ENCODE results near the gene MACROH2A2.
"Not testable (repeated sequence)": the region's sequence is repeated elsewhere in the genome, so short reads cannot be mapped to it uniquely, and the experiment has no call there.

MACROH2A2 gene

DNA sequence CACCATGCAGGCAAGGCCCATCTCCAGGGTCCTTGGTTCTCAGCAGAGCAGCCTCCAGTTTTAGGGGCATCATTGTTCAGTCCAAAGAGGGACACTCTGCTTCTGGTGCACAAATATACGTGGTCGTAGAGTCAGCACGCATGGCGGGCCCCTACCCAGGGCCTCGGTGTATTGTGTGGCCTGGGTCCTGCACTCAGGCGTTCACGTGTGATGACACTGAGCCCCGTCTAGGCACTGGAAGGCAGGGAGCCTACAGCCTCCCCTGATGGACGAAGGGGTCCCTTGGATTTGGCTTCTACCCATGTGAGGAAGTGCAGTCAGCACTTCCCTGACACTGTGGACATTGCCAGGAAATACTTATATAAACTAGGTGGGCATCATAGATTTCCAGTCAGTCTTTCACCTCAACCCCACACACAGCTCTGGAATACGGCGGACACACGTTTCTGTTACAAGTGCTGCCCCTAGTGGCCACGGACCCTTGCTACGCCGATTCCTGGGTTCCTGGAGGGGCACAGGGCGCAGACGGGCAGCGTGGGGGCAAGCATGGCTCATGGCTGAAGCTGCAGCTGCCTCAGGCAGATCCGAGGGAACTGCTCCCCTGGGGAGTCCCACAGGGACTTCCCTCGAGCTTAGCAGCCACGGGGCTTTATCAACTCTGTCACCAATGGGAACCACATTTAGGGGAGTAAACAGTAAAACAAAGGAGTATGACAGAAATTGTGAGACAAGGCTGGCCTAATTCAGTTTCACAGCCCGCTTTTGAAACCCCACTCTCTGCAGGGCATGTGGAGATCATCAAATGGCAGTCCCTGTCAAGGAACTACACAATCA is 54.5 kb downstream of the MACROH2A2 start:
- DNase-seq, result peak; percentile 11

DNA sequence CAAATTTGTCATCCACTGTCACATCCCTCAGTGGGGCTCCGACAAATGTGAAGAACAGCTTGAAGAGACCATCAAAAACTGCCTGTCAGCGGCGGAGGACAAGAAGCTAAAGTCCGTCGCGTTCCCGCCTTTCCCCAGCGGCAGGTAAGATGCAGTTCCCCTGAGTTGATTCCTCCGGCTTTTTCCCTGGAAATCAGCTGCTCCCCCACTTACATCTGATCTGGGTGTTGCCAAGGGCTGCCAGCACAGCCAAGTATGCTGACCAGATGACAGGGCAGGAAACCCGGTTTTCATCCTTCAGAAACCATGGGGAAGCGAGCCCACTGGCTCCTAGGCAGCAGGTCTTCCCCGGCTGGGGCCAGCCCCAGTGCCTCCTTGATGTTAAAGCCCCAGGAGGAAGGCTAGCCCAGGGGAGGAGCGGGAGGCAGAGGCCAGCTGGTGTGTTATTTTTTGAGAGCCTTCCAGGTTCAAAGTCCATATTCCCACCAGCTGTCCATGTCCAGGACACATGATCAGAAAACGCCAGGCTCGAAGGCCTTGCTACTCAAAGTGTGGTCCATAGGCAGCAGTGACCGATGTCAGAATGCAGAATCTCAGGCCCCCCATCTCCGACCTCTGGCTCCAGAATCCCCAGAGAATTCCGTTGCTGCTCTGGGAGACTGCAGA is 56.6 kb downstream of the MACROH2A2 start:
- no peak for DNase-seq

DNA sequence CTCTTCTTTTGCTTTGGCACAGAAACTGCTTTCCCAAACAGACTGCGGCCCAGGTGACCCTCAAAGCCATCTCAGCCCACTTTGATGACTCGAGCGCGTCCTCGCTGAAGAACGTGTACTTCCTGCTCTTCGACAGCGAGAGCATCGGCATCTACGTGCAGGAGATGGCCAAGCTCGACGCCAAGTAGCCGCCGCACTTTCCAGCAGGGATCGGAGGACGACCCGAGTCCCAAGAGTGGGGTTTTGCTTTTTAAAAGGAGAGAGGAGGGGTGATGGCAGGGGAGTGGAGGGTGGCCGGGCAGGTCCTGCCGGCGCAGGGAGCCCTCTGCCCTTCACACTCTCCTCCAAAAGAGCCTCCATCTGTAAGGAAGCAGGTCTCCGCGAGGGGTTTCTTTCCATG is 58.9 kb downstream of the MACROH2A2 start:
- DNase-seq, result no peak

- DNase-seq, result no peak
These were observed 59.4 kb downstream of the MACROH2A2 start for GRCh38 chr10:70112071-70112470.

DNA sequence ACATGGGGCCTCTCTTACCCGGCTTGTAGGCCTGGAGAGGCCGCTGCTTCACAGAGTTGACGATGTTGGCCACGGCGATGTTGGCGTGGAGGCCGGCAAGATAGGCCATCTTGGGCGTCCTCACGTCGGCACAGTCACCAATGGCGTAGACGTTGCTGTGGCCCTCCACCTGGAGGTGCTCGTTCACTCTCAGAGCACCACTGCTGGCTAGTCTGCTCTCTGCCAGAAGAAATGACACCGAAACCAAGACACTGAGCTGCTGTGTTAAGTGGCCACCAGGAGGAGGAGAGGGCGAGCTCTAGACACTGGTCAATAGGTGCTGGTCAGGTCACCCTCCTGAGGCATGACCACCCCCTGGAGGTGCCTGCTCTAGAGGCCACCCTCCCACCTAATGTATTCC is 62.3 kb downstream of the MACROH2A2 start:
- DNase-seq, result no peak

DNA sequence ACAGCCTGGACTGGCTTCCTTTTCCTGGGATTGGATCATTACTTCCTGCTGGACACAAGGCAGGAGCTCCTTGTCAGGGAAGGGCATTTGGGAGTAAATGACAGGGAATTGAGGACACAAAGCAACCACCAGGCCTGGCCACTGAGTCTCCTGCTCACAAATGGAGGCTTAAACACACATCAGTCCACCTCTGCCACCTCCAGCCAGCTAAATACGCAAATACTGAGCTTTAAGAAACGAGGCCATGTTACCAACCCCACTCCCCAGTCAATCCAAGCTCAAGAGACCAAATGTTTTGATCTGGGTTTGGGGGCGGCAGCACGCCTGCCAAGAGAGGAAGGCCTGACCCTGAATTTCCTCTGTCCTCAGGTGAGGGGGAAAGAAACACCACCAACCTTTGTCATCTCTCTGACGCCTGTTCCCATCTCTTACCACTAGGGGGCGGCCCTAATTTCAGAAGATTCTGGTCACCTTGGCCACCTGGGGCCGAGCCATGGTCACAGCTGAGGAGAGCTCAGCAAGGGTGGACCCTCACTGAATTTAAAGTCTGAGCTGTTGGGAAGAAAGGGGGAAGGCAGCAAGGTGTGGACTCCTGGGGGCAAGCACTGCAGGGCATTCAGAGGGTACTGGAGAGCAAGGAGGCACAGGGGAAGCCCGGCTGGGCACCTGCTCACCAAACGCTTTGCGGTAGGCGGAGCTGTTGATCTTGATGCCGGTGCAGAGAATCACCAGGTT is 63.5 kb downstream of the MACROH2A2 start:
- peak; percentile 47 for DNase-seq

DNA sequence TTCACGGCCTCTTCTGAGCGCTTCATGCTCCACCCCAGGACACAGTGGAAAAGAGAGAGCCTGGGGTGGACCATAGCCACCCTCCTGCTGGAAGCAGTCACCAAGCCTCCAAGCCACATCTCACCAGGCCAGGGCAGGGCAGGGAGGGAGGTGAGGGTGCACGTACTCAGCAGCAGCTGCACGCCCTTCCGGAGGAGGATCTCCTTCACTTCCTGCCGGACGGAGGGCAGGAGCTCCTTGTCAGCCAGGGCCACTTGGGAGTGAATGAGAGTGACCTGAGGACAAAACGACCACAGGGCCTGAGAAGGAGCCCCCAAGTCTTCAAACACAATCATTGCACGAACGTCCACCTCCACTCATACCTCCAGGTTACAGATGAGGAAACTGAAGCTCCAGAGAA is 65.0 kb downstream of the MACROH2A2 start:
- DNase-seq, result no peak

- DNase-seq, result no peak
These were observed 65.5 kb downstream of the MACROH2A2 start for GRCh38 chr10:70118196-70118595.

- no peak for DNase-seq
These were observed 66.6 kb downstream of the MACROH2A2 start for GRCh38 chr10:70119197-70119596.

GRCh38 chr10:70119623-70120022 is 67.0 kb downstream of the MACROH2A2 start:
- DNase-seq, result no peak

DNA sequence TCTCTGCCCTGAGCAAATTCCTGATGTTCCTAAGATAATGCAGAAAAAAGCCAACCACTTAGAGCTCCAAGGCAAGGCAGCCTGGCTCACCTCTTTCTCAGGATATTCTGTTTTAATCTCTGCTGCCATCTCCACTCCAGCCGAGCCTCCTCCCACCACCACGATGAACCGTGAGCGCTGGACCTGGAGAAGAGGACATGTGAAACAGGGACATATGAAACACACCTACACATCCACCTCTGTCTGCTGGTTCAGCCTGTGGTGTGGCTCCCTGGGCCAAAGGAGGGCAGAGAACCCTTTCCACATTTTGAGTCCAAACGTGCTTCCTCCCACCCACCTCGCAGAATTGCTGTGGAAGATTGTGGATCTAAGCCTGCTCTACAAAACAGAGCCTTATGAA is 67.8 kb downstream of the MACROH2A2 start:
- DNase-seq, result no peak

GRCh38 chr10:70121281-70121949 is 68.8 kb downstream of the MACROH2A2 start:
- DNase-seq, result no peak

- DNase-seq, result no peak
These were observed 70.1 kb downstream of the MACROH2A2 start for GRCh38 chr10:70122742-70123141.

- DNase-seq, result not testable (repeated sequence)
These were observed 70.5 kb downstream of the MACROH2A2 start for GRCh38 chr10:70123166-70123565.

GRCh38 chr10:70123817-70124216 is 71.2 kb downstream of the MACROH2A2 start:
- no peak for DNase-seq

GRCh38 chr10:70124415-70124814 is 71.8 kb downstream of the MACROH2A2 start:
- DNase-seq, result no peak

DNA sequence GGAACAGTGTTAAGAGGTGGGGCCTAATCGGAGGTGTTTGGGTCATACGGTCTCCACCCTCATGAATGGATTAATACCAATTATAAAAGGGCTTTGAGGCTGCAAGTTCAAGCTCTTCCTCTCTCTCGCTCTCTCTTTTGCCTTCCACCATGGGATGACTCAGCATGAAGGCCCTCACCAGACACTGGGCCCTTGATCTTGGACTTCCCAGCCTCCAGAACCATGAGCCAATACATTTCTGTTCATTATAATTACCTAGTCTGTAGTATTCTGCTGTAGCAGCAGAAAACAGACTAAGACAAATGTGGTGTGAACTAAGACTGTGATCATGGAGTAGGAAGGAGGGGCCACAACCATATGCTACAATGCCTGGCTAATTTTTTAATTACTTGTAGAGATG is 72.3 kb downstream of the MACROH2A2 start:
- no peak for DNase-seq

DNA sequence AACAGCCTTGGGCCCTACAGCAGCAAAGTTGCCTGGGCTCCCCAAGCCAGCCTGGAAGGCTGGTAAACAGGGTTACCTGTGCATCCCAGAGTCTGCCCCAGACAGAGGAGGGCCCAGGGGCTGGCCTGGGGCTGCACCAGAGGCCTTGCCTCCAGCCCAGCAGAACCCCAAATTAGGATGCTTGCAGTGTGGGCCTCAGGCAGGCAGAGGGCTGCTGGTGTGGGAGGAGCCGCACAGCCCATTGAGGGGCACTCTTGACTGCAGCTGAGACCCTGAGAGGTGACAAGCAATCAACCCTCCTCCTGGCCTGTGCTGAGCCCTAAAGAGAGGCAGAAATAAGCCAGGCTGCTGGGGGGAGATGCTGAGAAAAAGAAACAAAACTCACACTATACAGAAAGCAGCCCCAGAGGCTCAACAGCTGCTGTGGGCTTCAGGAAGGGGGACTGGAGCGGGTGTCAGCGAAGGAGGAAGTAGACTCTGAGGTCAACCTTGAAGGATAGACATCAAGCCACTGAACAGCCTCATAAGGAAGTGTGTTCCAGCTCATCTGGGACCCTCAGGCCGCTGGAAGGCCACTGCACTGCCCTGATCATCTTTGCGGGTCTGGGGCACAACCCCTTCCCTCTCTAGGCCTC is 73.4 kb downstream of the MACROH2A2 start:
- no peak for DNase-seq

DNA sequence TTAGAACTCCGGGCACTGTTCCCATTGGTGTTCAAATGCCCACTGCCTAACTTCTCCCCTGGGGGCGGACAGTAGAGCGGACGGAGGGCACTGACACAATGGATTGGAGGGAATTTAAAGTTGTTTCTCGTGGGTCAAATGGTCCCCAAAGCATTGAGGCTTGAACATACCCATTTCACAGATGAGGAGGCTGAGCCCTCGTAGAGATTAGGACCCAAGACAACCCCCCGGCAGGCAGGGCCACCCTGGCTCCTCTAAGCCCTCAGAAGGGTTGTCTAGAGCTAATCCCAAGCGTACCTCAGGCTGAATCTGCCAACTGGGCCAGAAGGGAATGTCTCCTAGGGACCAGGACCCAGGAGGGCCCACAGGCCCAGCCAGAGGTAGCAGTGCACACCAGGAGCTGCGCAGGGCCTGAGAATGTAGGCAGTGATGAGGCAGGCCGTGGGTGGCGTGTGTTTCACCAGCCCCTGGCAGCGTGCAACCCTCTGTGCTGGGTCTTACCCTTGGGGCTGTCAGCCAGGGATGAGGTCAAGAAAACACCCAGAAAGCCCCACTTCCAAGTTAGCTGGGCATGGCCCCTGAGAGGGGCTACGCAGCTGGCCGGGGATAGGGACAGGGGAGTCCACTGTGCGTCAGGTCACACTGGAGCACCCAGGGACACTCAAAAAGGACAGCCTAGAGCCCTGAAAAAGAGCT is 74.2 kb downstream of the MACROH2A2 start:
- DNase-seq, result no peak

- no peak for DNase-seq
These were observed 78.4 kb downstream of the MACROH2A2 start for GRCh38 chr10:70130878-70131559.

- DNase-seq, result no peak
These were observed 78.9 kb downstream of the MACROH2A2 start for GRCh38 chr10:70131560-70131937.

All from stimulated activated CD4-positive, alpha-beta T cell treated with anti-CD3 and anti-CD28 coated beads, Interleukin-4, amount 100 ng/mL, for 1 hour (primary cell).